ENCODE results near the gene SLC2A10. TPM values are rescaled to one million over a fixed set of nuclear protein-coding genes. Genes with fewer than 3 reads are reported as not detected.

SLC2A10 gene
- total and polyA plus RNA-seq, 10 of the 15 experiments (the other 5 are each of a cell fraction or from before 2014, with no cell fraction given), result not detected

- TF ChIP-seq REST (IDR thresholded peaks at IDR 0.05; ENCODE audit: low read depth, low read length) (no peak), ZNF622 (IDR thresholded peaks at IDR 0.05) (no peak), ZNF687 (IDR thresholded peaks at IDR 0.05) (no peak)
Observed at GRCh38 chr20:46722450-46722849, 13.0 kb downstream of the SLC2A10 start (continued).

GRCh38 chr20:46723039-46723438 is 13.6 kb downstream of the SLC2A10 start:
- ATAC-seq, result no peak
- in situ Hi-C loops (cut with MboI), result no loop called here
- Histone ChIP-seq H3K79me2 (ENCODE audit: control insufficient read depth, insufficient read depth, low read length) (no peaks in the 10 kb centered on the region), H2AFZ (ENCODE audit: control insufficient read depth, low read depth, low read length) (no peak overlapping the region), H3K4me1 (ENCODE audit: control insufficient read depth, insufficient read depth, low read length) (no peaks in the 10 kb centered on the region), H3K4me3 (no peak overlapping the region), H3K4me2 (ENCODE audit: control insufficient read depth, insufficient read depth) (no peak overlapping the region), H3K27ac (ENCODE audit: control insufficient read depth, insufficient read depth) (no peak overlapping the region), H3K9ac (ENCODE audit: control insufficient read depth, insufficient read depth, low read length) (no peak overlapping the region), H3K27me3 (replicated peaks in 1 of 2; ENCODE audit: control insufficient read depth in 2 of 2, insufficient read depth in 2 of 2, low read length in 1 of 2) (no peaks in the 10 kb centered on the region), H3K36me3 (ENCODE audit: control insufficient read depth in 2 of 2, insufficient read depth in 2 of 2, low read length in 1 of 2) (no peaks in the 10 kb centered on the region), H4K20me1 (ENCODE audit: control insufficient read depth, insufficient read depth) (no peaks in the 10 kb centered on the region), H3K9me3 (replicated peaks; ENCODE audit: control insufficient read depth, insufficient read depth, low read length) (no peaks in the 10 kb centered on the region; the same call in 2 of the 3 replicates)
- WGBS (ENCODE audit: insufficient coverage, insufficient replicate concordance, low lambda C conversion rate, missing lambda C conversion rate), result 6% methylated on average over 1 of the region's 1 CpG
- RAD21 ChIA-PET (ENCODE audit: unreplicated experiment), result no interaction called here
- DNase-seq (ENCODE audit: low read depth, low spot score), result no peak
- FAIRE-seq, result no peak
- intact Hi-C loops (cut with micrococcal nuclease; ENCODE audit: unreplicated experiment), result no loop called here
- CTCF ChIA-PET, result interaction anchor here (0.6 to 1.2 kb wide), 2 partner anchors 32 to 809 kb away, joined by 4 read pairs; no protein-coding TSS in a partner anchor
- BruUV-seq (replicated peaks), result no TSS peak
- POLR2A ChIA-PET, result no interaction called here
- SMC1A ChIA-PET (ENCODE audit: uncharacterized antibody, unreplicated experiment), result no interaction called here
- TF ChIP-seq USF1 (IDR thresholded peaks at IDR 0.05; ENCODE audit: borderline replicate concordance, extremely low read length, insufficient read depth, low read depth, low read length), result no peak
- no peak for TF ChIP-seq ZBTB4 (CRISPR knock-in tag; IDR thresholded peaks at IDR 0.05)
- TF ChIP-seq SMAD1 (IDR thresholded peaks at IDR 0.05; ENCODE audit: low read depth, partially characterized antibody), result no peak
- TF ChIP-seq BRCA1 (IDR thresholded peaks at IDR 0.05; ENCODE audit: low read depth, low read length), result no peak
- TF ChIP-seq CBX3 (IDR thresholded peaks at IDR 0.05; ENCODE audit: borderline replicate concordance, low read depth), result no peak
- no peak for TF ChIP-seq YBX1 (IDR thresholded peaks at IDR 0.05)
- no peak for TF ChIP-seq ATF7 (IDR thresholded peaks at IDR 0.05; ENCODE audit: low read depth)
- no peak for TF ChIP-seq SRF (IDR thresholded peaks at IDR 0.05; ENCODE audit: low read depth in 2 of 2, low read length in 2 of 2)

Measured in GM12878 (cell line).